Measurements from ENCODE around the gene TMEM178A.

- TF ChIP-seq CTCF (IDR thresholded peaks at IDR 0.05) = no peak
- TF ChIP-seq POLR2A (IDR thresholded peaks at IDR 0.05) = no peak
Measured at GRCh38 chr2:39724828-39725144, 59.1 kb downstream of the TMEM178A start.
